ENCODE data around the gene BICRA.

Gene BICRA

DNA sequence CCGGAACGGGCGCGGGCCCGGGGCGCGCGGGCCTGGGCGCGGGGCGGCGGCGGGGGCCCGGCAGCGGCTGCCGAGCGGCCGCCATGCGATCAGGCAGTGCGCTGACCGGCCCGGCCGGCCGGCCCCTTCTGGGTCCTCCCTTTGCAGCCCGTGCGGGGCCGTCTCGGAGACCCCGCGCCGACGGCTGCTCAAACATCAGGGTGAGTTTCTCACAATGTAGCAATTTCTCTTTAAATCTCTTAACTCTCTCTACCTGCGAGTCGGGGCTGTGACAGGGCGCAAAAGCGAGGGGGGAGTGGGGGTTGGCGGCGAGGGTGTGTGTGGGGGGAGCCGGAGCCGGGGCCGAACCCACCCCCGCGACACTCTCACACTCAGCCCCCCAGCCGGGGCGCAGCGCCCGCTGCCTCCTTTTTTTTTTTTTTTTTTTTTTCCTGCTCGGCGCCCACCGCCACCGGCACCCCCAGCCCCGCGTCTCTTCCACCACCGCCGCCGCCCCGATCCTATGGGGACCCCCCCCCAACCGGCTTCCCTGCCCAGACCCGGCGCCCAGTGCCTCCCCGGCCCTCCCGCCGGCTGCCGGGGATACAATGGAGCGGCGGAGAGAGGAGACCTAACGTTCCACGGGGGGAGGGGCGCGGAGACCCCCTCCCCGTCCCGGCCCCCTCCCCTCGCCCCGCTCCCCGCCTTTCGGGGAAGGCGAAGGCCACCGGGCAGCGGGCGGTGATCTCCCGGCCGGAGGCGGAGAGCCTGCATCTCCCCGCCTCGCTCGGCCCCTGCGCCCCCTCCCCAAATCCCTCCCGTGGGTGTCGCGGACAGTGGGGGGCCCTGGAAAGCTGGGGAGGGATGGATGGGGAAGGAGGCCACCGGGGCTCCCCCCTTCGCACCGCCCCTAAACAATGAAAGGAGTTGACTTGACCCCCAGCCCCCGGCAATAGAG, at the start of gene BICRA:
Gene BICRA (plus strand): TSS at position 166 of the 937 bp plus-strand sequence. CDS start 64,441 bp downstream, outside the sequence.
- in situ Hi-C loops (cut with HindIII; ENCODE audit: low sequenced_read_pairs): no loop called here
- peak; percentile 55 for DNase-seq (ENCODE audit: low read depth)

DNA sequence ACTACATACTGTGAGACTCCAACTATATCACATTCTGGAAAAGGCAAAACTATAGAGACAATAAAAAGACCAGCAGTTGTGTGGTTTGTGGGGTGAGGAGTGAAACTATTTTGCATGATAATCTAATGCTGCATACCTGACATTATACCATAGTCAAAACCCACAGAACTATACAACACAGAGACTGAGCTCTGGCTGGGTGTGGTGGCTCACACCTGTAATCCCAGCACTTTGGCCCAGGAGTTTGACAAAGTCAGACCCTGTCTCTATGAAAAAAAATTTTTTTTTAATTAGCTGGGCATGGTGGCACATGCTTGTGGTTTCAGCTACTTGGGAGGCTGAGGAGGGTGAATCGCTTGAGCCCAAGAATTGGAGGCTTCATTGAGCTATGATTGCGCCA, 47.9 kb upstream of the BICRA start:
- TF ChIP-seq, protein P1, sequence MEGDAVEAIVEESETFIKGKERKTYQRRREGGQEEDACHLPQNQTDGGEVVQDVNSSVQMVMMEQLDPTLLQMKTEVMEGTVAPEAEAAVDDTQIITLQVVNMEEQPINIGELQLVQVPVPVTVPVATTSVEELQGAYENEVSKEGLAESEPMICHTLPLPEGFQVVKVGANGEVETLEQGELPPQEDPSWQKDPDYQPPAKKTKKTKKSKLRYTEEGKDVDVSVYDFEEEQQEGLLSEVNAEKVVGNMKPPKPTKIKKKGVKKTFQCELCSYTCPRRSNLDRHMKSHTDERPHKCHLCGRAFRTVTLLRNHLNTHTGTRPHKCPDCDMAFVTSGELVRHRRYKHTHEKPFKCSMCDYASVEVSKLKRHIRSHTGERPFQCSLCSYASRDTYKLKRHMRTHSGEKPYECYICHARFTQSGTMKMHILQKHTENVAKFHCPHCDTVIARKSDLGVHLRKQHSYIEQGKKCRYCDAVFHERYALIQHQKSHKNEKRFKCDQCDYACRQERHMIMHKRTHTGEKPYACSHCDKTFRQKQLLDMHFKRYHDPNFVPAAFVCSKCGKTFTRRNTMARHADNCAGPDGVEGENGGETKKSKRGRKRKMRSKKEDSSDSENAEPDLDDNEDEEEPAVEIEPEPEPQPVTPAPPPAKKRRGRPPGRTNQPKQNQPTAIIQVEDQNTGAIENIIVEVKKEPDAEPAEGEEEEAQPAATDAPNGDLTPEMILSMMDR (IDR thresholded peaks at IDR 0.05; ENCODE audit: low read depth, low read length, missing control alignments): no peak
- in situ Hi-C loops (cut with HindIII; ENCODE audit: low sequenced_read_pairs): no loop called here
- no peak for DNase-seq (ENCODE audit: low read depth)
- H3K4me3 ChIP-seq (ENCODE audit: low read depth, low read length): no peak overlapping the region

More for the DNA sequence above, at the start of gene BICRA:
- TF ChIP-seq, protein P1 (IDR thresholded peaks at IDR 0.05; ENCODE audit: low read depth, low read length, missing control alignments): no peak
- peak within 1 kb of the TSS; percentile 97 for H3K4me3 ChIP-seq (ENCODE audit: low read depth, low read length)

DNA sequence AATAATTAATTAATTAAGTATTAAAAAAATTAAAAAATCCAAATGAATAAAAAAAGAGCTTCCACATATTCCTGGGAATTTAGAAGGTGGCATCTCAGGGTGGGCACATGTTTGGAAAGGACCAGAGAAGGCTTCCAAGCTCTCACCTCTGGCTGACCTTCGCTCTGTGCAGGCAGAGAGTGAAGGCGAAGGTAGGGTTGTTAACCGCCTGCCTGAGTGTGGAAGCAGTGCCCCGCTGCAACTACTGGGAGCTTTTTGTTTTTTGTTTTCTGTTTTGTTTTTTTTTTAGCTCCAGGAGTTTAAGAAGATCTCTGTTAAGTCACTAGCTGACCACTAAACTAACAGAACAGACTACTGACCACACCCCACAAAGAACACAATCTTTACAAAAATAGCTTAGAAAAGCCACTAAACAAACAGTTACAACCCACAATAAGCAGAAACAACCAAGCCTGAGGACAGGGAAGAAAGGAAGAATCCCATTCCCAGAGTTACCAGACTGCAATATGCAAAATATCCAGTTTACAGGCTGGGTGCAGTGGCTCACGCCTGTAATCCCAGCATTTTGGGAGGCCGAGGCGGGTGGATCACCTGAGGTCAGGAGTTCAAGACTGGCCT, 47.4 kb upstream of the BICRA start:
- no peak for DNase-seq (ENCODE audit: low read depth)
- H3K4me3 ChIP-seq (ENCODE audit: low read depth, low read length): no peak overlapping the region
- in situ Hi-C loops (cut with HindIII; ENCODE audit: low sequenced_read_pairs): no loop called here
- TF ChIP-seq, protein P1 (IDR thresholded peaks at IDR 0.05; ENCODE audit: low read depth, low read length, missing control alignments): no peak

DNA sequence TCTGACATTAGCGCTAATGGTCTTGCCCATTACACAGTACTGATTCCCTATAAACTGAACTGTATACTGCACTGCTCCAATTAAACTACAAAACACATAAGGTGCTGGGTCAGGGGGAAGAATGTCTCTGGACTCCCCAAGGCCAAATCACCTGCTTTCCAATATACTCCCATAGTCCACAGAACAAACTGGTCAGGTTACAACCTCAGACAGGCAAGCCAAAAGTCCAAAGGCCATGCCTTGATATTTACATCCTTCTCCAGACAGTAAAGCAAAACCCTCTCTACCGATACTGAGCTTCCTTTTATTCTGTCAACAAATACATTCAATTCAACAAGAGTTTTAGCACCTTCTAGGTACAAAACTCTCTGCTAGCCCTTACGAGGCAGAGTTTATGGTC, 44.9 kb upstream of the BICRA start:
- no peak for DNase-seq (ENCODE audit: low read depth)
- TF ChIP-seq, protein P1 (IDR thresholded peaks at IDR 0.05; ENCODE audit: low read depth, low read length, missing control alignments): no peak
- H3K4me3 ChIP-seq (ENCODE audit: low read depth, low read length): no peak overlapping the region
- in situ Hi-C loops (cut with HindIII; ENCODE audit: low sequenced_read_pairs): no loop called here

DNA sequence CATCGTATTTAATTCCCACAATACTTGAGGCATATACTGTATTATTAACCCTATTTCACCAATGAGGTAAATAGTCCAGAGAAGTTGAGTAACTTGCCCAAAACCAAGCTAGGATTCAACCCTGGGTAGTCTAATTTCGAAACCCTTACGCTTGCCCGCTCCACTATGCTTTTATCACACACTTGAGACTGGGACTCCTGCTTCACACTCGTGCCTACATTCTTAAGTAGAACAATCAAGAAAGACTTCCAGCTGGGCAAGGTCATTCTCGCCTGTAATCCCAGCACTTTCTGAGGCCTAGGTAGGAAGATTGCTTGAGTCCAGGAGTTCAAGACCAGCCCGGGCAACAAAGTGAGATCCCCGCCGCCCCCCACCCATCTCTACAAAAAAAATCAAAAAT, 39.6 kb upstream of the BICRA start:
- TF ChIP-seq, protein P1 (IDR thresholded peaks at IDR 0.05; ENCODE audit: low read depth, low read length, missing control alignments): no peak
- H3K4me3 ChIP-seq (ENCODE audit: low read depth, low read length): no peak overlapping the region
- no peak for DNase-seq (ENCODE audit: low read depth)
- in situ Hi-C loops (cut with HindIII; ENCODE audit: low sequenced_read_pairs): no loop called here

DNA sequence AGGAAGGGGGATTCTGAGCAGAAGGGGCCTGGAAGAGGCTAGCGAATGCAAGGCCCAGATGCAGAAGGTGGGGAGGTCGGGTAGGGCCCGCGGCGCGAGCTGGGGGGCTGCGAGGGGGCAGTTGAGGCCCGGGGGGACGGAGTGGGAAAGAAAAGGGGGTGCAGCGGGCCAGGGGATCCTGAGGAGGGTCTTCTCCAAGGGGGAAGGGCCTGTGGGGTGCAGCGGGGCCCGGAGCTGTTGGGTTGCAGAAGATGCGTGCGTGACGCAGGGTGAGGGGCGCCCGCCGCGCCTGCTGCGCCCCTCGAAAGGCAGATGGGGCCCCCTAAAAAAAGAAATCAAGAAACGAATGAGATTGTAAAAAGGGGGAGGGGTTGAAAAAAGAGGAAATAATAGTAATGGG, 36.3 kb upstream of the BICRA start:
- TF ChIP-seq, protein P1 (IDR thresholded peaks at IDR 0.05; ENCODE audit: low read depth, low read length, missing control alignments): no peak
- in situ Hi-C loops (cut with HindIII; ENCODE audit: low sequenced_read_pairs): no loop called here
- no peak for DNase-seq (ENCODE audit: low read depth)
- H3K4me3 ChIP-seq (ENCODE audit: low read depth, low read length): no peak overlapping the region
